Caki2 (cell line): ENCODE results near the gene SMC2. TPM values are rescaled to one million over a fixed set of nuclear protein-coding genes. Genes with fewer than 3 reads are reported as not detected.

Source experiments
- DNase-seq: peaks from one replicate; pipeline ENCODE4 v3.0.0-alpha.2; 2015; ENCODE audit warnings: low read depth
- in situ Hi-C: cut with HindIII; loops from 2 replicates; pipeline ENCODE4 v1.10.0; 2016; ENCODE audit warnings: low sequenced_read_pairs, low pct_unique_long_range_greater_than_20kb, mixed read lengths
- total RNA-seq: library from RNA; depleted of rRNA; stranded (reverse); fragments of >200 nt; shearing (Covaris generic); gene quantifications from 2 replicates; pipeline ENCODE4 v1.2.3, GENCODE V29; 2014; ENCODE audit warnings: low replicate concordance

The SMC2 gene
- total RNA-seq, 1 experiment from 2014 or later = 11.1 TPM

DNA sequence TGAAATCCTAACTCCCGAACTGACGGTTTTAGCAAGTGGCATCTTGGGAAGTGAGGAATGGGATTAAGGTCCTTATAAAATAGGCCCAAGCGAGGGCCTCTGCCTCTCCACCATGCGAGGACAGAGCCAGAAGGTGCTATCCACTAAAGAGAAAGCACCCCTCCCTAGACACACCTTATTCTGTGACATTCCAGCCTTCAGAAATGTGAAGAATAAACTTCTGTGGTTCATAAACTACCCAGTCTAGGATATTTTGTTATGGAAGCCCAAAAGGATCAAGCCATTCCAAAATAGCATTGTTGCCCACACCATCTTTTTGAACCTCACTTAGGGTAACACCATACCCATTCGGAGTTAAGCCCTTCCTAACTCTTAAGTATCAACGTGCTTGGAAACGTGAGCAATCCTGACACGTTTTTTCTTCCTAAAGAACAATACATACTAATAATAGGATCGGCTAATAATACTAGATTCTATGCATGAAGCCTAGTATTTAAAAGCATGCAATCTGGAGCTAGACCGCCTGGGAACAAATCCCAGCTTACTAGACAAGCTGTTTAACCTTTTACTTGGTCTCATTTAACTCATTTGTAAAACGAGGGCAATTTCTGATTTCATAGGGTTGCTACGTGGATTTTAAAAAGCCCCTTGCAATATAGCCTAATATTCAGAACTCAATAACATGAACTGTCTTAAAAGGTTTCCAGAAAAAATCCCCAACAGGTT lies 1.1 kb upstream of the SMC2 start:
- in situ Hi-C loops = no loop called here
- no peak for DNase-seq

DNA sequence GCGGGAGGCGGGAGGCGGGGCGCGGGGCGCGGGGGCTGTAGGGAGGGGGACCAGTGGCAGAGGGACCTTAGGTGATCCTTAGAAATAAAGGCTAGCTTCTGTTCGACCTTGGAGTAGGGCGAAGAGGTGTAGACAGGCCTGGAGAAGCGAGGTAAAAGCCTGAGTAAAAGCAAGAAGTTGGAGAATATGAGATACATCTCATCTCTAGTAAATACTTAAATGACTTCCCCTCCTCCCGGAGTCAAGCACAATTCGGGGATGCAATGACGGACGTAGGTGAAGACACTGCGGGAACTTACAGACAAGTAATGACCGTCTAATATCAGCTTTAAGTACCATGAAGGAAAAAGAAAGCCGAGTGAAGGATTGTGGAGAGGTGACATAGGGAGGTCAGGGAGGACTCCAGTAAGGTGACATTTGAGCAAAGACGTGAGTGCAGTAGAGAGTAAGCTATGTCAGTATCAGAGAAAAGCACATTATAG lies 466 bp downstream of the SMC2 start:
- DNase-seq = peak; percentile 37
- in situ Hi-C loops = no loop called here

DNA sequence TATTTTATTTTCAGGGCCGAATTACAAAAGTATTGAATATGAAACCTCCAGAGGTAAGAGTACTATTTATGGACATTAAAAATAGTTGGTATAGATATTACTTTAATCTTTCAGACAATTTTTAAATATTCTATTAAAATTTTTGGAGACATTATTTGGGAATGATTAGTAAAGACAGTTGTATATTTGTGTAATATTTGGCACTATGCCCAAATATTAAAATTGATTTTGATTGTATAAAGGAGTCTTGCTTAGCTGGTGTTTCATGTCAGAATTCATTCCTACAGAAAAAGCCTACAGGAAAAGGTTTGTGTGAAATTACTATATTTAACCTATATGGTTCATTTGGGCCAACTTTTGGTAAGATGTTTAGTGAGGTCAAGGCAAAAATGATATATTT lies 5.5 kb downstream of the SMC2 start:
- in situ Hi-C loops = no loop called here
- no peak for DNase-seq

DNA sequence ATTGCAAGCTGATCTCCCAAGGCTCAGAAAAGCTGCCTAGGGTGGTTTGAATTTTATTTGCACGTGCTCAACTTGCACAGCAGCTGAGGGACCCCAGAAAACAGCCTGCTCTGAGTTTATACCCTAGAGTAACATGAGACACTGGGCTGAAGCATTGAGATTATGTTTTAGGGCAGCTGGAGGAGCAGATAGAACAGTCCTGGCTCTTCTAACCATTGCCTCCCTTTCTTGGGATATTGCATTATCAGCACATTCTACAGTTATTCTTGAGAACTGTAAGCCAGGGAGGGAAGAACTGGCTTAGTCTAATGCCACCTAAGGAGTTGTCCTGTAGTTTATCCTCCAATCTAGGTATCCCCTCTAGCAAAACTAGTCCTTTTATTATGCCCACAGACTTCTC lies 10.3 kb downstream of the SMC2 start:
- in situ Hi-C loops = no loop called here

DNA sequence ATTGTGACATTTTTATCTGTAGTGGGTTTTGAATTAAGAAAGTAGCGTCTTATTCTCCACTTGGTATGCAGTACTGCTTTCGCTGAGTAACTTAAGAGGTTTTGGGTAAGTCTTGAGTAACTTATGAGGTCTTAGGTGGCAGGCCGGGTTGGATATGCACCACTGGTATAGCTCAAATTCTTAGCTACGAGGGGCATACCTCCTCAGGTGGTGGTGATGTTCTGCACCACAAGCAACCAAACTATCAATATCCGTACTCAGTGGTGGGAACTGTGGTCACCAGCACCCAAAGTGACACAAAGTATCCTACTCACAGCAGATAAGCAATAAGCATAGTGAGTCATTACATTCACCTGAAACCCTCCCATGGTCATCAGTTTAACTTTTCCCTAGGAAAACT lies 13.7 kb downstream of the SMC2 start:
- in situ Hi-C loops = no loop called here

More for the DNA sequence above, 10.3 kb downstream of the SMC2 start:
- no peak for DNase-seq

DNA sequence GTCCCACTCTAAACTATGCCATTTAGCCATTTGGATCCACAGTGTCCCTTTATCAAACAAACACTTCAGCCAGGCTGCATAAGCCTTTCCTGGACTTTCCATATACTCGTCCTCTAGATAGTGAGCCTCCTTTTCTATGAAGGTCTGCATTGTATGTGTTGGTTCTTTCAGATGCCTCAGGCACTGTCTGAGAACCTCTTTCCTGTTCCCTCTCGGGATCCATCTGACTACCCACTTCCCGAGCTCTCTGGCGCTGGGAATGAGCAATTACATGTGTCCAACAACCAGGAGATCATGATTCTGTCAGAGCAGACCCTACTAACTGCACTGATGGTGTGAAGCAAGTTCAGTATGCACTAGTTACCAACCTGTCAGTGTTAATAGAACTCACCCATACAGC lies 14.2 kb downstream of the SMC2 start:
- no peak for DNase-seq
- in situ Hi-C loops = no loop called here

More for the DNA sequence above, 13.7 kb downstream of the SMC2 start:
- no peak for DNase-seq

GRCh38 chr9:104110509-104110908 lies 16.4 kb downstream of the SMC2 start:
- in situ Hi-C loops = no loop called here

GRCh38 chr9:104118916-104119315 lies 24.8 kb downstream of the SMC2 start:
- DNase-seq = no peak
- in situ Hi-C loops = no loop called here

More at GRCh38 chr9:104110509-104110908, 16.4 kb downstream of the SMC2 start:
- no peak for DNase-seq

DNA sequence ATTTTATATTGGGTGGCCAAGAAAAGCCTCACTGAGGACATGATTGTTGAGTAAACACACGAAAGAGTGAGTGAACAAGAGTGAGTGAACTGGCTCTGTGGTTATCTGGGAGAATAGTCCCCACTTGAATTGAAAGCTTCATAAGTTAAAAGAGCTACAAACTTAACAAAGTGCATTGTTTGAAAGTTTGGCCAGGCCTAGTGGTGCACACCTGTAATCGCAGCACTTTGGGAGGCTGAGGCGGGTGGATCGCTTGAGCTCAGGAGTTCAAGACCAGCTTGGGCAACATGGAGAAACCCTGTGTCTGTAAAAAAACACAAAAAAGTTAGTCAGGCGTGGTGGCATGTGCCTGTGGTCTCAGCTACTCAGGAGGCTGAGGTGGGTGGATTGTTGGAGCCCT lies 26.9 kb downstream of the SMC2 start:
- in situ Hi-C loops = no loop called here
- no peak for DNase-seq

DNA sequence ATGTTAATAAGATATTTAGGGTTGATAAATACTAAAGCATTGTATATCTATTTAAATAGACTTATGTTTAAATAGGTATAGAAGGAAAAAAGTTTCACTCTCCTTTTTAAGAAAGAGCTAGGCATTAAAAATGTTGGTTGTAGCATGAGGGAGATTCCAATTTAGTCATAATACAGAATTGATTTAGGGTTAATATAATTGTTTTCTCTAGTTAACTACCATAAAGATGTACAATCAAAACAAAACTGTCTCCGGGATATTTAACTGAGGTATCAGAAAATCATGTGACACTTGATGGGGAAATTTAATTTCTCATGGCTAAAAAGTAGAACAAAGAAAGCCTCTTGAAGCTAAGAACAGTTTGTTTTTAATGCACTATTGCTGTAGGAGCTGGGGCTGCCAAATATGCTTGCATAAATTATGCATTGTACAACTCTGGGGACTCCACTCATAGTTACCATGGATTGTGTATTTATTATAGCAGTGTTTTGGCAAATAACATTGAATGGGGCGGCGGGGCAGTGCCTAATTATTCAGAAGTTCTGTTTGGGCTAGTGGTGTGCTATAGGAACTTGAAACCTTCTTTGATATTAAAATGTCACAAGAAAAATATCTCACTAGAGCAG lies 44.2 kb downstream of the SMC2 start:
- in situ Hi-C loops = no loop called here

GRCh38 chr9:104142799-104143549 lies 48.9 kb downstream of the SMC2 start:
- in situ Hi-C loops = no loop called here
- DNase-seq = no peak

More for the DNA sequence above, 44.2 kb downstream of the SMC2 start:
- no peak for DNase-seq

GRCh38 chr9:104143550-104143910 lies 49.4 kb downstream of the SMC2 start:
- no peak for DNase-seq
- in situ Hi-C loops = no loop called here

DNA sequence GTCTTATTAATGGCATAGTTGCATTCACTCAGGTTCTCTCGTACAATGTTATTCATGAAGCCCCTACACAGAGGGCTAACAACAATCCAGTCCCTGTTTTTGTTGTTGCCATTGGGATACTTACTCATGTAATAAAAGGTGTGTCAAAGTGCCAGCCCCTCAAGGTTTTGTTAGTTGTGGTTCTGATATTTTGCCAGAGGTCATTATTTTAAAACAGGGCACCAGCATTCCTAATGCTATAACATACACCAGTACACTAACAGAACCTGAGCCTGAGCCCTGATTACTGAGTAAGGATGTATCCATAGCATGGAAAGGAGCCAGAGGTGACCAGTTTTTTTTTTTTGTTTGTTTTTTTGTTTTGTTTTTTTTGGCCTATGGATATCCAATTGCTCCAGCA lies 50.2 kb downstream of the SMC2 start:
- DNase-seq = no peak
- in situ Hi-C loops = no loop called here

DNA sequence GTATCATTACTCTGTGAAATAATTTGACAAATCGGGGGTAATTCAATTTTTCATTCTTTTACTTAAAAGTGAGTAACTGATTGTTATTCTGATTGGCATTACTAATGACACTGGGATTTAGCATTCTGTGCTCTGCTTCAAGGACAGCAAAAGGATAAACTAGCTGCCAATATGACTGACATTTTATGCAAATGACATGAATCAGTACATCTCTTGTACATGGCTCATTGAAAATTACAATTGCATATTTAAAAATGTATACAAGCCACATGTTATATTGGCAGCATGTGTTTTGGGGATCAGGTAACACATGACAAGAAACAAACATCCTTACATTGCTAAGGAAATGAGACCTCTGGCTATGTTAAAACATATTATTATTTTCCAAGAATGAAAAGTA lies 79.0 kb downstream of the SMC2 start:
- in situ Hi-C loops = no loop called here
- no peak for DNase-seq

DNA sequence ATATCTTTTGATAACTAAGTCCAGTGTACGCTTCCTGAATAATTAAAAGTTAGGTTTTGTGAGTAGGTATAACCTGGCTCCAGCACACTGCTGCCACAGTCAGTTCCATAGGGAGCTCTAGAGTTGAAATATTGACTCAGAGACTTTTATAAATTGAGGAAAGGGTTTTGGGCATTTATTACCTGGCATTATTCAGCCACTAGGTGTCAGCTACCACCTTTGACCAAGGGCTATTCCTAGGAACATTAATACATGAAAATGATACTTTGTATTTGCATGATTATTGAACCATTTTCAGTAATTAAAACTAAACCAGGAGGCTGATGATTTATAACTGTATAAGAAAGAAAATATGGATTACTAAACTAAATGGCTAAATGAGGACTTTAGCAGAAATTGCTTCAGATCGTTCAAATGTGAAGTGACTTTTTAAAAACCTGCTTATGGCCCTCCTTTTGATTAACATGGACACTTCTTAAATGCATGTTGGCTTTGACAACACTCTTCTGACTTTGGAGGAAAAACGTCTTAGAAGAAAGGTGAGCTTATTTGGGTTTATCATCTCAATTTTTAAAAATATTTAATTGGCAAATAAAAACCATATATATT lies 83.0 kb downstream of the SMC2 start:
- DNase-seq = peak; percentile 1
- in situ Hi-C loops = no loop called here

- no peak for DNase-seq
- in situ Hi-C loops = no loop called here
Observed at GRCh38 chr9:104177676-104178075, 83.6 kb downstream of the SMC2 start.
